IMR-90 (cell line): Measurements from ENCODE around the gene FCHSD2. TPM values are rescaled to one million over a fixed set of nuclear protein-coding genes. Genes with fewer than 3 reads are reported as not detected.
A peak's percentile ranks its signal among the peaks of the same experiment; 100 is the strongest.

ENCODE experiments used
- ATAC-seq: fragments of 200-7000 bp; cut with Tn5 transposase; 2 replicates; pipeline ENCODE4 v1.9.1; 2020; ENCODE audit warnings: low read depth, mild to moderate bottlenecking, moderate library complexity
- BruUV-seq: library from RNA; stranded (reverse); fragments of 400-500 nt; replicated peaks from 2 replicates; lab custom pipeline; 2021; lab: Mats Ljungman, UMichigan
- CTCF ChIA-PET: fragments of 300-600 bp; formaldehyde crosslinking; extraction: SDS; loops from one replicate; lab custom pipeline; 2021; ENCODE audit warnings: antibody characterized with exemption; lab: Yijun Ruan, JAX
- POLR2A ChIA-PET: fragments of 300-600 bp; sonication (Branson Sonifier 250); formaldehyde crosslinking; loops from one replicate; lab custom pipeline; 2022; ENCODE audit warnings: antibody characterized with exemption; ENCODE audit not compliant: unreplicated experiment; lab: Charles Lee
- DNase-seq: peaks from one replicate; pipeline ENCODE4 v3.0.0; 2013
- H2AFZ ChIP-seq: replicated peaks from 2 replicates; pipeline ENCODE3; 2013; ENCODE audit warnings: low read length, mild to moderate bottlenecking; ENCODE audit not compliant: poor library complexity
- H2AK5ac ChIP-seq: 2 replicates; pipeline ENCODE4 v1.6.1; 2013; ENCODE audit warnings: low read depth, low read length, inconsistent platforms
- H2AK9ac ChIP-seq: replicated peaks from 2 replicates; pipeline ENCODE3; 2013; ENCODE audit warnings: mild to moderate bottlenecking, low read depth, low read length, moderate library complexity; ENCODE audit not compliant: poor library complexity
- H2BK120ac ChIP-seq: 2 replicates; pipeline ENCODE4 v1.6.1; 2013; ENCODE audit warnings: low read depth, low read length, inconsistent platforms
- H2BK15ac ChIP-seq: 3 replicates; pipeline ENCODE4 v1.6.1; 2013; ENCODE audit warnings: low read depth, low read length, inconsistent platforms
- H2BK20ac ChIP-seq: 2 replicates; pipeline ENCODE4 v1.6.1; 2013; ENCODE audit warnings: low read depth, mild to moderate bottlenecking, inconsistent platforms, low read length, moderate library complexity
- H2BK5ac ChIP-seq: 2 replicates; pipeline ENCODE4 v1.6.1; 2013; ENCODE audit warnings: mild to moderate bottlenecking, low read depth, low read length, inconsistent platforms; ENCODE audit not compliant: poor library complexity, severe bottlenecking
- H3K14ac ChIP-seq: replicated peaks from 2 replicates; pipeline ENCODE4 v1.6.1; 2013; ENCODE audit warnings: low read depth, low read length, inconsistent platforms
- H3K18ac ChIP-seq: 2 replicates; pipeline ENCODE4 v1.6.1; 2013; ENCODE audit warnings: low read depth, low read length, control low read depth
- H3K23ac ChIP-seq: 2 replicates; pipeline ENCODE4 v1.6.1; 2013; ENCODE audit warnings: low read depth, low read length, inconsistent platforms
- H3K27ac ChIP-seq: 2 replicates; pipeline ENCODE4 v1.5.1; 2013; ENCODE audit warnings: mild to moderate bottlenecking, control low read depth, low read length; ENCODE audit not compliant: insufficient read depth
- H3K27me3 ChIP-seq: 2 replicates; pipeline ENCODE4 v1.6.1; 2013; ENCODE audit warnings: low read length; ENCODE audit not compliant: control insufficient read depth, insufficient read depth
- H3K36me3 ChIP-seq: 2 replicates; pipeline ENCODE4 v1.6.1; 2013; ENCODE audit warnings: low read length, mixed read lengths; ENCODE audit not compliant: control insufficient read depth, insufficient read depth
- H3K4ac ChIP-seq: 2 replicates; pipeline ENCODE4 v1.6.1; 2013; ENCODE audit warnings: low read depth, low read length, inconsistent platforms
- H3K4me1 ChIP-seq: 2 replicates; pipeline ENCODE4 v1.6.1; 2013; ENCODE audit warnings: low read length, mixed read lengths; ENCODE audit not compliant: control insufficient read depth, insufficient read depth
- H3K4me2 ChIP-seq: 2 replicates; pipeline ENCODE4 v1.6.1; 2013; ENCODE audit warnings: low read depth, mild to moderate bottlenecking, control low read depth, low read length, moderate library complexity
- H3K4me3 ChIP-seq: 2 replicates; pipeline ENCODE4 v1.5.1; 2013; ENCODE audit warnings: low read depth, mild to moderate bottlenecking, control low read depth, low read length, moderate library complexity; ENCODE audit not compliant: insufficient read depth
- H3K56ac ChIP-seq: 2 replicates; pipeline ENCODE4 v1.6.1; 2013; ENCODE audit warnings: low read length, inconsistent platforms; ENCODE audit not compliant: insufficient read depth; ENCODE audit errors: extremely low read depth
- H3K79me1 ChIP-seq, 2 experiments: 2 replicates each; pipeline ENCODE4 v1.6.1; 2013; ENCODE audit warnings: low read length in 2 of 2, inconsistent platforms in 1 of 2, low read depth in 1 of 2
- H3K9ac ChIP-seq: 2 replicates; pipeline ENCODE4 v1.6.1; 2013; ENCODE audit warnings: low read depth, low read length, control low read depth
- H3K9me1 ChIP-seq: 2 replicates; pipeline ENCODE4 v1.6.1; 2013; ENCODE audit warnings: low read length, inconsistent platforms; ENCODE audit not compliant: insufficient read depth
- H3K9me3 ChIP-seq: 2 replicates; pipeline ENCODE4 v1.6.1; 2013; ENCODE audit warnings: low read length; ENCODE audit not compliant: control insufficient read depth, insufficient read depth
- H4K20me1 ChIP-seq: 2 replicates; pipeline ENCODE4 v1.6.1; 2013; ENCODE audit warnings: low read length, inconsistent platforms; ENCODE audit not compliant: insufficient read depth
- H4K5ac ChIP-seq: 2 replicates; pipeline ENCODE4 v1.6.1; 2013; ENCODE audit warnings: mild to moderate bottlenecking, low read depth, low read length, control low read depth
- H4K8ac ChIP-seq, 2 experiments: 2 replicates each; pipeline ENCODE4 v1.6.1; 2013; ENCODE audit warnings: low read depth in 2 of 2, low read length in 2 of 2, control low read depth in 1 of 2, inconsistent platforms in 1 of 2
- H4K91ac ChIP-seq: 2 replicates; pipeline ENCODE4 v1.6.1; 2013; ENCODE audit warnings: low read depth, low read length, inconsistent platforms; ENCODE audit not compliant: insufficient read depth
- CTCF ChIP-seq: conservative IDR thresholded peaks from 2 replicates; pipeline ENCODE4 v1.5.1; 2012; ENCODE audit warnings: mild to moderate bottlenecking, low read depth, low read length, improper control_type of control experiment
- FOS ChIP-seq: fragments of 150-350 bp; IDR thresholded peaks from 2 replicates; pipeline ENCODE4 v1.6.1; 2016; ENCODE audit warnings: low read depth, low read length
- MAZ ChIP-seq: IDR thresholded peaks from 2 replicates; pipeline ENCODE4 v1.6.1; 2012; ENCODE audit warnings: low read depth, mild to moderate bottlenecking, low read length, improper control_type of control experiment, moderate library complexity, borderline replicate concordance
- MXI1 ChIP-seq: IDR thresholded peaks from 2 replicates; pipeline ENCODE4 v1.6.1; 2012; ENCODE audit warnings: low read depth, mild to moderate bottlenecking, low read length, moderate library complexity, borderline replicate concordance
- NFE2L2 ChIP-seq: fragments of 150-350 bp; IDR thresholded peaks from 2 replicates; pipeline ENCODE4 v1.6.1; 2016; ENCODE audit warnings: low read depth, mild to moderate bottlenecking, low read length
- WGBS, 2 experiments: methylation state at CpG; one replicate each; pipeline versions ENCODE4 v1.1.5 to v1.1.7; 2013; ENCODE audit warnings: missing lambda C conversion rate in 2 of 2; ENCODE audit not compliant: insufficient read length in 1 of 2; ENCODE audit errors: extremely low coverage in 2 of 2; 5-methylcytosine and 5-hydroxymethylcytosine counted together
- dilution Hi-C: fragments of 300-500 bp; cut with HindIII; formaldehyde crosslinking; loops from one replicate; pipeline ENCODE4 v1.14.3; 2018; ENCODE audit warnings: low sequenced_read_pairs; ENCODE audit not compliant: unreplicated experiment
- in situ Hi-C: fragments of 300-500 bp; cut with MboI; formaldehyde crosslinking; loops from 3 replicates; pipeline ENCODE4 v1.14.3; 2019; ENCODE audit warnings: low sequenced_read_pairs, inconsistent platforms, mixed read lengths
- intact Hi-C: fragments of 100-400 bp; cut with micrococcal nuclease; formaldehyde crosslinking; loops from 2 replicates; pipeline ENCODE4 v1.10.0; 2022
- polyA plus RNA-seq, 3 experiments: library from polyadenylated mRNA; depleted of rRNA; stranded (reverse); fragments of >200 nt; gene quantifications; 2 replicates each; pipeline ENCODE4 v1.2.3, GENCODE V29; 2012; ENCODE audit warnings: low replicate concordance in 1 of 3
- total RNA-seq: library from RNA; depleted of rRNA; stranded (reverse); fragments of >200 nt; gene quantifications from 2 replicates; pipeline ENCODE4 v1.2.3, GENCODE V29; 2012

The FCHSD2 gene
- total and polyA plus RNA-seq, 2 of the 4 experiments (the other 2 are of a cell fraction) = 5.9 to 18.7 TPM

- H3K56ac ChIP-seq = no peak overlapping the region
- H2BK20ac ChIP-seq = no peak overlapping the region
- no peak overlapping the region for H3K4ac ChIP-seq
- H4K20me1 ChIP-seq = peaks cover 23% of the 10 kb centered on the region; the same call in 1 of the 2 replicates
- H2BK15ac ChIP-seq = no peak overlapping the region
- no peak overlapping the region for H2AK5ac ChIP-seq
- BruUV-seq = no TSS peak
- no CpG with 5 or more reads among the region's 4 CpGs for WGBS, 2 experiments
- H3K4me1 ChIP-seq = peaks cover 7% of the 10 kb centered on the region
- ATAC-seq = peak; percentile 27; the same call in 1 of the 2 replicates
- H2BK5ac ChIP-seq = no peak overlapping the region
- H2AK9ac ChIP-seq = no peak overlapping the region
- peaks cover 22 to 49% of the 10 kb centered on the region in 2 experiments for H3K79me1 ChIP-seq
- H3K27me3 ChIP-seq = no peaks in the 10 kb centered on the region
- H3K9me3 ChIP-seq = no peaks in the 10 kb centered on the region
- no peak overlapping the region for H3K18ac ChIP-seq
- DNase-seq = no peak
- H3K4me3 ChIP-seq = no peak overlapping the region
- TF ChIP-seq CTCF (no peak), MAZ (no peak), FOS (no peak), MXI1 (no peak), NFE2L2 (no peak)
- no peak overlapping the region for H4K91ac ChIP-seq
- no peak overlapping the region for H4K8ac ChIP-seq
- dilution Hi-C loops (no loop called here), intact Hi-C loops (no loop called here), in situ Hi-C loops (no loop called here)
- H3K4me2 ChIP-seq = no peak overlapping the region
- CTCF ChIA-PET = no interaction called here
- H3K9ac ChIP-seq = no peak overlapping the region
- no peaks in the 10 kb centered on the region for H3K36me3 ChIP-seq
- no peak overlapping the region for H2BK120ac ChIP-seq
- 0 out of 2 replicates have a peak overlapping the region, but pooled peaks have one; percentile 13 for H3K14ac ChIP-seq
- H4K5ac ChIP-seq = no peak overlapping the region
- POLR2A ChIA-PET = no interaction called here
- H3K9me1 ChIP-seq = peaks cover 8% of the 10 kb centered on the region; the same call in 1 of the 2 replicates
- H2AFZ ChIP-seq = no peak overlapping the region
- H3K27ac ChIP-seq = no peak overlapping the region
- no peak overlapping the region for H3K23ac ChIP-seq
Measured at GRCh38 chr11:73058989-73059674, 83.0 kb downstream of the FCHSD2 start.
